Lower leg skin (tissue), 4 donors: ENCODE data around the gene RPL6. TPM values are rescaled to one million over a fixed set of nuclear protein-coding genes. Genes with fewer than 3 reads are reported as not detected.

Experiments
- DNase-seq, 2 donors: peaks; one replicate each; pipeline ENCODE4 v3.0.0-alpha.2; 2019; ENCODE audit warnings: low spot score in 2 of 2
- H3K4me3 ChIP-seq: fragments of 200-600 bp; sonication (generic); 2 replicates; pipeline ENCODE4 v1.5.1; 2017; ENCODE audit warnings: mild to moderate bottlenecking, low read depth; ENCODE audit not compliant: poor library complexity, severe bottlenecking
- CTCF ChIP-seq, 3 donors: fragments of 450-650 bp; IDR thresholded peaks; one replicate each; pipeline ENCODE4 v1.5.1; 2016; ENCODE audit warnings: antibody characterized with exemption in 3 of 3, mild to moderate bottlenecking in 3 of 3, moderate library complexity in 2 of 3
- POLR2A ChIP-seq, 2 donors: fragments of 450-650 bp; IDR thresholded peaks; one replicate each; pipeline ENCODE4 v1.6.1; 2016 to 2017; ENCODE audit warnings: antibody characterized with exemption in 2 of 2, mild to moderate bottlenecking in 1 of 2, moderate library complexity in 1 of 2
- WGBS, 2 donors: methylation state at CpG; one replicate each; pipeline ENCODE4 v1.1.5; 2018; 5-methylcytosine and 5-hydroxymethylcytosine counted together
- intact Hi-C: fragments of 100-400 bp; cut with DNase I; formaldehyde crosslinking; loops from one replicate; pipeline ENCODE4 v1.15.0; 2023; ENCODE audit warnings: low total_unique reads
- total RNA-seq, 4 donors: library from RNA; depleted of rRNA; stranded (reverse); fragments of >200 nt; gene quantifications; one replicate each; pipeline ENCODE4 v1.1.0, GENCODE V29; 2016

Gene RPL6
- total RNA-seq, 4 donors from 2014 or later, result 1,306 to 1,912 (median 1,660) TPM

- no peak for DNase-seq
- TF ChIP-seq POLR2A (IDR thresholded peaks at IDR 0.05) (no peak), CTCF (IDR thresholded peaks at IDR 0.05) (no peak)
- intact Hi-C loops, result no loop called here
- WGBS, 2 donors, result 67 to 71% methylated on average over 8 of the region's 8 CpGs
- H3K4me3 ChIP-seq, result no peak overlapping the region
Observed at GRCh38 chr12:112370868-112371510, 38.4 kb downstream of the RPL6 start.

DNA sequence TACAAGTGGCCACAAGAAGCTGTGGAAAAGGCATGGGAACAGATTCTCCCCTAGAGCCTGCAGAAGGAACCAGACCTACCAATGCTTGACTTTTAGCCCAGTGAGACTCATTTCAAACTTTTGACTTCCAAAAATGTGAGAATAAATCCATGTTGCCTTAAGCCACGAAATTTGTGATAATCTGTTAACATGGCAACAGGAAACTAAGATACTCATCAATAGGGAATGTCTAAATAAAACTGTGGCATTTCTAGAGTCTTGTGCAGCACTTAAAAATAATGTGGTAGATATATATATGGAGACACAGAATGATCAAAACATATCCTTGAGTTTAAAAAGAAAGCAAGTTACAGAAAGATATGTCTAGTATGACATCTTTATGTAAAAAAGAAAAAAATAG, 39.2 kb downstream of the RPL6 start:
- intact Hi-C loops, result no loop called here
- no peak for DNase-seq
- TF ChIP-seq CTCF (IDR thresholded peaks at IDR 0.05) (no peak), POLR2A (IDR thresholded peaks at IDR 0.05) (no peak)
- H3K4me3 ChIP-seq, result no peak overlapping the region
- 26 to 30% methylated on average over 1 of the region's 1 CpG for WGBS, 2 donors

- H3K4me3 ChIP-seq, result no peak overlapping the region
- no peak for TF ChIP-seq POLR2A (IDR thresholded peaks at IDR 0.05)
- no peak for TF ChIP-seq CTCF (IDR thresholded peaks at IDR 0.05)
- no peak for DNase-seq
- intact Hi-C loops, result no loop called here
- WGBS, 2 donors, result 64 to 75% methylated on average over 6 of the region's 6 CpGs
Observed at GRCh38 chr12:112368856-112369255, 40.5 kb downstream of the RPL6 start.

DNA sequence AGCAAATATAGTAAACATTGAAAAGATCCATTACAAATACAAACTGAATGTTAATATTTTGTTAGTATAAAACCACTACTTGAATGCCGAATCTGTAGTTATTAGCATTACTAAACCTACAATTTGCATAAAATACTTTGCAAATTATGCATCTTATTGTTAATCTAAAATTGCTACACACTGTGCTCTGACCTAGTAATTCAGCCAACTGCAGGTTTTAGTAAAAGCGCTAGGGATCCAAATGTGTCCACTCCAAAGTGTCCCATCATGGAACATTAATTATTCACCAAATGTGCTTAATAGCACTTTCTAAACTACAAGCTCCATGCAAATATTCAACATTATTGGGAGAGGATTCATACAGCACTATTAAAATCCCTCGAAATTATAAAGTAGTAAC, 41.4 kb downstream of the RPL6 start:
- intact Hi-C loops, result no loop called here
- no peak for DNase-seq
- 73 to 87% methylated on average over 3 of the region's 3 CpGs for WGBS, 2 donors
- TF ChIP-seq CTCF (IDR thresholded peaks at IDR 0.05), result no peak
- TF ChIP-seq POLR2A (IDR thresholded peaks at IDR 0.05), result no peak
- H3K4me3 ChIP-seq, result no peak overlapping the region

GRCh38 chr12:112362310-112362709, 47.1 kb downstream of the RPL6 start:
- no peak for TF ChIP-seq POLR2A (IDR thresholded peaks at IDR 0.05)
- TF ChIP-seq CTCF (IDR thresholded peaks at IDR 0.05), result no peak
- intact Hi-C loops, result no loop called here
- no peak for DNase-seq
- 95% methylated on average over 3 of the region's 3 CpGs for WGBS, 2 donors
- no peak overlapping the region for H3K4me3 ChIP-seq

- WGBS, 2 donors, result 95 to 98% methylated on average over 4 of the region's 4 CpGs
Observed at GRCh38 chr12:112361271-112361670, 48.1 kb downstream of the RPL6 start.

More at GRCh38 chr12:112361271-112361670, 48.1 kb downstream of the RPL6 start:
- intact Hi-C loops, result no loop called here
- TF ChIP-seq POLR2A (IDR thresholded peaks at IDR 0.05) (no peak), CTCF (IDR thresholded peaks at IDR 0.05) (no peak)
- H3K4me3 ChIP-seq, result no peak overlapping the region
- no peak for DNase-seq
